ENCODE measurements around the gene OR52E2. TPM values are rescaled to one million over a fixed set of nuclear protein-coding genes. Genes with fewer than 3 reads are reported as not detected.

OR52E2 gene
- total and polyA plus RNA-seq, 2 donors from 2014 or later, result not detected

- Histone ChIP-seq H3K4me1 (ENCODE audit: control insufficient read depth in 2 of 3, insufficient read depth in 2 of 3, low read depth in 1 of 3, low read length in 3 of 3) (no peaks in the 10 kb centered on the region), H3K27me3 (ENCODE audit: control insufficient read depth, insufficient read depth, low read length) (no peaks in the 10 kb centered on the region), H3K9me3 (ENCODE audit: control insufficient read depth in 2 of 3, insufficient read depth in 1 of 3, low read length in 3 of 3) (no peaks in the 10 kb centered on the region), H3K36me3 (ENCODE audit: control insufficient read depth in 2 of 3, insufficient read depth in 3 of 3, low read length in 3 of 3) (no peaks in the 10 kb centered on the region), H3K4me3 (ENCODE audit: low read length in 3 of 3) (no peak overlapping the region), H3K9ac (ENCODE audit: low read length in 3 of 3) (no peak overlapping the region), H3K27ac (ENCODE audit: low read depth in 2 of 2, low read length in 2 of 2) (no peak overlapping the region)
- intact Hi-C loops (cut with DNase I), result no loop called here
- FAIRE-seq (no peak), DNase-seq (no peak)
- TF ChIP-seq CTCF (IDR thresholded peaks at IDR 0.05; ENCODE audit: borderline replicate concordance, extremely low read depth, insufficient read depth), result no peak
Observed at GRCh38 chr11:5046754-5047330, 12.6 kb downstream of the OR52E2 start.

GRCh38 chr11:5046226-5046625 is 13.2 kb downstream of the OR52E2 start, which contains the start of gene OR52J3:
Gene OR52J3, plus strand, starts transcription at chr11:5046526. Its CDS starts 0 bp downstream, at chr11:5046526.
- Histone ChIP-seq H3K27ac (ENCODE audit: low read depth in 2 of 2, low read length in 2 of 2) (no peak within 1 kb of the TSS), H3K4me1 (ENCODE audit: control insufficient read depth in 2 of 3, insufficient read depth in 2 of 3, low read depth in 1 of 3, low read length in 3 of 3) (no peaks in the 10 kb centered on the region), H3K9ac (ENCODE audit: low read length in 3 of 3) (no peak within 1 kb of the TSS), H3K9me3 (ENCODE audit: control insufficient read depth in 2 of 3, insufficient read depth in 1 of 3, low read length in 3 of 3) (no peaks in the 10 kb centered on the region), H3K36me3 (ENCODE audit: control insufficient read depth in 2 of 3, insufficient read depth in 3 of 3, low read length in 3 of 3) (no peaks in the 10 kb centered on the region), H3K27me3 (ENCODE audit: control insufficient read depth, insufficient read depth, low read length) (no peaks in the 10 kb centered on the region), H3K4me3 (ENCODE audit: low read length in 3 of 3) (no peak within 1 kb of the TSS)
- intact Hi-C loops (cut with DNase I), result no loop called here
- TF ChIP-seq CTCF (IDR thresholded peaks at IDR 0.05; ENCODE audit: borderline replicate concordance, extremely low read depth, insufficient read depth), result no peak
- DNase-seq (no peak), FAIRE-seq (no peak)

GRCh38 chr11:5043380-5043779 is 16.0 kb downstream of the OR52E2 start:
- H3K4me3 ChIP-seq (ENCODE audit: low read length in 3 of 3), result no peak overlapping the region
- no peaks in the 10 kb centered on the region for H3K9me3 ChIP-seq (ENCODE audit: control insufficient read depth in 2 of 3, insufficient read depth in 1 of 3, low read length in 3 of 3)
- no peak for TF ChIP-seq CTCF (IDR thresholded peaks at IDR 0.05; ENCODE audit: borderline replicate concordance, extremely low read depth, insufficient read depth)
- FAIRE-seq (no peak), DNase-seq (no peak)
- intact Hi-C loops (cut with DNase I), result no loop called here
- no peak overlapping the region for H3K27ac ChIP-seq (ENCODE audit: low read depth in 2 of 2, low read length in 2 of 2)
- no peaks in the 10 kb centered on the region for H3K27me3 ChIP-seq (ENCODE audit: control insufficient read depth, insufficient read depth, low read length)
- no peaks in the 10 kb centered on the region for H3K4me1 ChIP-seq (ENCODE audit: control insufficient read depth in 2 of 3, insufficient read depth in 2 of 3, low read depth in 1 of 3, low read length in 3 of 3)
- H3K36me3 ChIP-seq (ENCODE audit: control insufficient read depth in 2 of 3, insufficient read depth in 3 of 3, low read length in 3 of 3), result no peaks in the 10 kb centered on the region
- no peak overlapping the region for H3K9ac ChIP-seq (ENCODE audit: low read length in 3 of 3)

- FAIRE-seq, result no peak
- intact Hi-C loops (cut with DNase I), result no loop called here
Observed at GRCh38 chr11:5042091-5042490, 17.3 kb downstream of the OR52E2 start.

More at GRCh38 chr11:5042091-5042490, 17.3 kb downstream of the OR52E2 start:
- Histone ChIP-seq H3K4me1 (ENCODE audit: control insufficient read depth in 2 of 3, insufficient read depth in 2 of 3, low read depth in 1 of 3, low read length in 3 of 3) (no peaks in the 10 kb centered on the region), H3K4me3 (ENCODE audit: low read length in 3 of 3) (no peak overlapping the region), H3K27me3 (ENCODE audit: control insufficient read depth, insufficient read depth, low read length) (no peaks in the 10 kb centered on the region), H3K27ac (ENCODE audit: low read depth in 2 of 2, low read length in 2 of 2) (no peak overlapping the region), H3K9me3 (ENCODE audit: control insufficient read depth in 2 of 3, insufficient read depth in 1 of 3, low read length in 3 of 3) (no peaks in the 10 kb centered on the region), H3K36me3 (ENCODE audit: control insufficient read depth in 2 of 3, insufficient read depth in 3 of 3, low read length in 3 of 3) (no peaks in the 10 kb centered on the region), H3K9ac (ENCODE audit: low read length in 3 of 3) (no peak overlapping the region)
- TF ChIP-seq CTCF (IDR thresholded peaks at IDR 0.05; ENCODE audit: borderline replicate concordance, extremely low read depth, insufficient read depth), result no peak
- no peak for DNase-seq

All from kidney (tissue), 14 donors.